ENCODE data around the gene BCL6B. TPM values are rescaled to one million over a fixed set of nuclear protein-coding genes. Genes with fewer than 3 reads are reported as not detected.
"Not testable (repeated sequence)": the region's sequence is repeated elsewhere in the genome, so short reads cannot be mapped to it uniquely, and the experiment has no call there.

BCL6B gene
- total RNA-seq, 1 experiment from 2014 or later: 0.18 TPM

DNA sequence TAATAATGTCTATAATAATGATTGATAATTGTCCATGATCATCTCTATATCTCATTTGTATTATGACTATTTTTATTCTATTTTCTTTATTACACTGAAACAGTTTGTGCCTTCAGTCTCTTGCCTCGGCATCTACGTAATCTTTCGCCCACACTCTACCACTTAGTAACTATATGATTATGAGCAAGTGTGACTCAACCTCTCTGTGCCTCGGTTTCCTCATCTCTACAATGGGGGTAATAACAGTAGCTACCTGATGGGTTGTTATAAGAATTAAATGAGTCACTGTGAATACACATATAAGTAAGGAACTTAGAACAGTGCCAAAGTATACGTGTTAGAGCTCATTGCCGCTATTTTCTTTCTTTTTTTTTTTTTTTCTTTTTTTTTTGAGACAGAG, 24.7 kb downstream of the BCL6B start:
- ATAC-seq: no peak
- Histone ChIP-seq H3K4me3 (ENCODE audit: low read depth in 2 of 2, low read length in 2 of 2) (no peak overlapping the region), H3K27ac (ENCODE audit: low read length) (no peak overlapping the region), H3K36me3 (ENCODE audit: control insufficient read depth, insufficient read depth, low read length) (no peaks in the 10 kb centered on the region), H3K9me3 (ENCODE audit: control insufficient read depth, insufficient read depth, low read depth, low read length) (no peaks in the 10 kb centered on the region), H3K27me3 (ENCODE audit: control insufficient read depth, insufficient read depth, low read length) (no peaks in the 10 kb centered on the region), H3K4me1 (ENCODE audit: control insufficient read depth, insufficient read depth, low read length) (peaks cover 22% of the 10 kb centered on the region)
- BruUV-seq (replicated peaks): no TSS peak
- DNase-seq (ENCODE audit: low read depth, low spot score): no peak
- TF ChIP-seq POLR2AphosphoS5 (IDR thresholded peaks at IDR 0.05; ENCODE audit: low read depth, low read length) (no peak), SIN3A (IDR thresholded peaks at IDR 0.05; ENCODE audit: borderline replicate concordance, insufficient read depth, low read depth, low read length) (no peak), TCF7L2 (IDR thresholded peaks at IDR 0.05; ENCODE audit: low read depth, low read length) (no peak)
- TF ChIP-seq, protein P1, sequence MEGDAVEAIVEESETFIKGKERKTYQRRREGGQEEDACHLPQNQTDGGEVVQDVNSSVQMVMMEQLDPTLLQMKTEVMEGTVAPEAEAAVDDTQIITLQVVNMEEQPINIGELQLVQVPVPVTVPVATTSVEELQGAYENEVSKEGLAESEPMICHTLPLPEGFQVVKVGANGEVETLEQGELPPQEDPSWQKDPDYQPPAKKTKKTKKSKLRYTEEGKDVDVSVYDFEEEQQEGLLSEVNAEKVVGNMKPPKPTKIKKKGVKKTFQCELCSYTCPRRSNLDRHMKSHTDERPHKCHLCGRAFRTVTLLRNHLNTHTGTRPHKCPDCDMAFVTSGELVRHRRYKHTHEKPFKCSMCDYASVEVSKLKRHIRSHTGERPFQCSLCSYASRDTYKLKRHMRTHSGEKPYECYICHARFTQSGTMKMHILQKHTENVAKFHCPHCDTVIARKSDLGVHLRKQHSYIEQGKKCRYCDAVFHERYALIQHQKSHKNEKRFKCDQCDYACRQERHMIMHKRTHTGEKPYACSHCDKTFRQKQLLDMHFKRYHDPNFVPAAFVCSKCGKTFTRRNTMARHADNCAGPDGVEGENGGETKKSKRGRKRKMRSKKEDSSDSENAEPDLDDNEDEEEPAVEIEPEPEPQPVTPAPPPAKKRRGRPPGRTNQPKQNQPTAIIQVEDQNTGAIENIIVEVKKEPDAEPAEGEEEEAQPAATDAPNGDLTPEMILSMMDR (IDR thresholded peaks at IDR 0.05): no peak
- TF ChIP-seq, protein P2, sequence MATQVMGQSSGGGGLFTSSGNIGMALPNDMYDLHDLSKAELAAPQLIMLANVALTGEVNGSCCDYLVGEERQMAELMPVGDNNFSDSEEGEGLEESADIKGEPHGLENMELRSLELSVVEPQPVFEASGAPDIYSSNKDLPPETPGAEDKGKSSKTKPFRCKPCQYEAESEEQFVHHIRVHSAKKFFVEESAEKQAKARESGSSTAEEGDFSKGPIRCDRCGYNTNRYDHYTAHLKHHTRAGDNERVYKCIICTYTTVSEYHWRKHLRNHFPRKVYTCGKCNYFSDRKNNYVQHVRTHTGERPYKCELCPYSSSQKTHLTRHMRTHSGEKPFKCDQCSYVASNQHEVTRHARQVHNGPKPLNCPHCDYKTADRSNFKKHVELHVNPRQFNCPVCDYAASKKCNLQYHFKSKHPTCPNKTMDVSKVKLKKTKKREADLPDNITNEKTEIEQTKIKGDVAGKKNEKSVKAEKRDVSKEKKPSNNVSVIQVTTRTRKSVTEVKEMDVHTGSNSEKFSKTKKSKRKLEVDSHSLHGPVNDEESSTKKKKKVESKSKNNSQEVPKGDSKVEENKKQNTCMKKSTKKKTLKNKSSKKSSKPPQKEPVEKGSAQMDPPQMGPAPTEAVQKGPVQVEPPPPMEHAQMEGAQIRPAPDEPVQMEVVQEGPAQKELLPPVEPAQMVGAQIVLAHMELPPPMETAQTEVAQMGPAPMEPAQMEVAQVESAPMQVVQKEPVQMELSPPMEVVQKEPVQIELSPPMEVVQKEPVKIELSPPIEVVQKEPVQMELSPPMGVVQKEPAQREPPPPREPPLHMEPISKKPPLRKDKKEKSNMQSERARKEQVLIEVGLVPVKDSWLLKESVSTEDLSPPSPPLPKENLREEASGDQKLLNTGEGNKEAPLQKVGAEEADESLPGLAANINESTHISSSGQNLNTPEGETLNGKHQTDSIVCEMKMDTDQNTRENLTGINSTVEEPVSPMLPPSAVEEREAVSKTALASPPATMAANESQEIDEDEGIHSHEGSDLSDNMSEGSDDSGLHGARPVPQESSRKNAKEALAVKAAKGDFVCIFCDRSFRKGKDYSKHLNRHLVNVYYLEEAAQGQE (IDR thresholded peaks at IDR 0.05; ENCODE audit: insufficient read depth in 1 of 2, low read depth in 2 of 2, low read length in 1 of 2): no peak
- in situ Hi-C loops (cut with HindIII; ENCODE audit: low pct_unique_long_range_greater_than_20kb, low sequenced_read_pairs): no loop called here
- intact Hi-C loops (cut with micrococcal nuclease; ENCODE audit: unreplicated experiment): loop anchor here (10.0 kb wide), 1 partner anchor 117 kb away; no protein-coding TSS in a partner anchor
- CTCF ChIA-PET: interaction anchor here (0.6 to 0.8 kb wide), 2 partner anchors 89 to 130 kb away, joined by 3 read pairs; no protein-coding TSS in a partner anchor
- POLR2A ChIA-PET: no interaction called here

DNA sequence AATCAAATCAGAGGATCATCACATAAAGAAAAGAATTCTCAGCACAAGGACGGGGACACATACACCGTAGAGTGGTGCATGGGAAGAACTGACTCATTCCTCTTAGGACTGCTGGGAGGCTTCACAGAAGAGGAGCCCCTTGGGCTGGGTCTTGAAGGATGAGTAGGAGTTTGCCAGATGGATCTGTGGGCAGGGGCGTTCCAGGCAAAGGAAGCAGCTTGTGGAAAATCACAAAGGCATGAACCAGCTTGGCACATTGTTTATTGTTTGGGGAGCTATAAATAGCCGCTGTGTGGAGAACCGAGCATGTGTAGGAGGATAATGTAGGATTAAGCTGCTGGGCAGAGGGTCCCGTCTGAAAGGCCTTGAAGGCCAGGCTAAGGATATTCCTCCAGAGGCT, 26.1 kb downstream of the BCL6B start:
- H3K9me3 ChIP-seq (ENCODE audit: control insufficient read depth, insufficient read depth, low read depth, low read length): no peaks in the 10 kb centered on the region
- peaks cover 18% of the 10 kb centered on the region for H3K4me1 ChIP-seq (ENCODE audit: control insufficient read depth, insufficient read depth, low read length)
- H3K27me3 ChIP-seq (ENCODE audit: control insufficient read depth, insufficient read depth, low read length): no peaks in the 10 kb centered on the region
- DNase-seq (ENCODE audit: low read depth, low spot score) (no peak), ATAC-seq (no peak)
- no TSS peak for BruUV-seq (replicated peaks)
- CTCF ChIA-PET: interaction anchor here (0.5 to 0.6 kb wide), 3 partner anchors 88 to 130 kb away, joined by 3 to 4 read pairs (median 3); no protein-coding TSS in a partner anchor
- in situ Hi-C loops (cut with HindIII; ENCODE audit: low pct_unique_long_range_greater_than_20kb, low sequenced_read_pairs) (no loop called here), intact Hi-C loops (cut with micrococcal nuclease; ENCODE audit: unreplicated experiment) (loop anchor here (10.0 kb wide), 1 partner anchor 116 kb away; no protein-coding TSS in a partner anchor)
- no peak overlapping the region; the same call in 1 of the 2 replicates for H3K27ac ChIP-seq (ENCODE audit: low read length)
- POLR2A ChIA-PET: no interaction called here
- TF ChIP-seq, protein P2 (IDR thresholded peaks at IDR 0.05; ENCODE audit: insufficient read depth in 1 of 2, low read depth in 2 of 2, low read length in 1 of 2): no peak
- TF ChIP-seq, protein P1 (IDR thresholded peaks at IDR 0.05): no peak
- TF ChIP-seq POLR2AphosphoS5 (IDR thresholded peaks at IDR 0.05; ENCODE audit: low read depth, low read length) (no peak), SIN3A (IDR thresholded peaks at IDR 0.05; ENCODE audit: borderline replicate concordance, insufficient read depth, low read depth, low read length) (no peak), TCF7L2 (IDR thresholded peaks at IDR 0.05; ENCODE audit: low read depth, low read length) (no peak)
- no peak overlapping the region for H3K4me3 ChIP-seq (ENCODE audit: low read depth in 2 of 2, low read length in 2 of 2)
- H3K36me3 ChIP-seq (ENCODE audit: control insufficient read depth, insufficient read depth, low read length): no peaks in the 10 kb centered on the region

DNA sequence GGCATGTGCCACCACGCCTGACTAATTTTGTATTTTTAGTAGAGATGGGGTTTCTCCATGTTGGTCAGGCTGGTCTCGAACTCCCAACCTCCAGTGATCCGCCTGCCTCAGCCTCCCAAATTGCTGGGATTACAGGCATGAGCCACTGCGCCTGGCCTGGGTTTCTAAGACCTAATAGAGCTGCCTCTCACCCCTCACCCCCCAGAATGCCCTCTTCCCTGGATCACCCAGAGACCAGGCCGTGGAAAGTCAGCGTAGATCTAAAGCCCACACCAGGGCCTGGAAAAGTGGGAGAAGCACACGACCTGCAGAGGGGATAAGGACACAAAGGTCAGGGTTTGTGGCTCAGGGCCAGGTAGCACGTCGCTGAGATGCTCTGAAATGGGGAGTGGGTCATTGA, 27.7 kb downstream of the BCL6B start:
- intact Hi-C loops (cut with micrococcal nuclease; ENCODE audit: unreplicated experiment); H3K4me3 ChIP-seq (ENCODE audit: low read depth in 2 of 2, low read length in 2 of 2); ATAC-seq; DNase-seq (ENCODE audit: low read depth, low spot score); H3K36me3 ChIP-seq (ENCODE audit: control insufficient read depth, insufficient read depth, low read length); in situ Hi-C loops (cut with HindIII; ENCODE audit: low pct_unique_long_range_greater_than_20kb, low sequenced_read_pairs); BruUV-seq (replicated peaks); H3K9me3 ChIP-seq (ENCODE audit: control insufficient read depth, insufficient read depth, low read depth, low read length); H3K27ac ChIP-seq (ENCODE audit: low read length); POLR2A ChIA-PET; H3K27me3 ChIP-seq (ENCODE audit: control insufficient read depth, insufficient read depth, low read length): not testable (repeated sequence)
- CTCF ChIA-PET: interaction anchor here (0.5 to 1.4 kb wide), 3 partner anchors 86 to 127 kb away, joined by 3 to 7 read pairs (median 3); no protein-coding TSS in a partner anchor
- H3K4me1 ChIP-seq (ENCODE audit: control insufficient read depth, insufficient read depth, low read length): peaks cover 18% of the 10 kb centered on the region

All from Panc1 (cell line).